Embryonic facial prominence (tissue), 1 donor: ENCODE measurements around the gene GCSAM.

Experiments
- DNase-seq: peaks from one replicate; pipeline ENCODE4 v3.0.0-alpha.2; 2016; ENCODE audit errors: extremely low spot score

The GCSAM gene

GRCh38 chr3:112132975-112133448, at the start of gene GCSAM:
GCSAM (minus strand) TSS chr3:112133248; CDS start chr3:112133120, 128 bp downstream.
- DNase-seq: no peak

GRCh38 chr3:112175646-112176045, 42.6 kb upstream of the GCSAM start:
- no peak for DNase-seq

- no peak for DNase-seq
Measured at GRCh38 chr3:112175037-112175436, 42.0 kb upstream of the GCSAM start.

GRCh38 chr3:112171144-112171543, 38.1 kb upstream of the GCSAM start:
- DNase-seq: no peak

GRCh38 chr3:112170046-112170445, 37.0 kb upstream of the GCSAM start:
- DNase-seq: no peak

- no peak for DNase-seq
Measured at GRCh38 chr3:112167758-112168157, 34.7 kb upstream of the GCSAM start.

- DNase-seq: no peak
Measured at GRCh38 chr3:112149136-112149535, 16.1 kb upstream of the GCSAM start.

GRCh38 chr3:112143689-112144088, 10.6 kb upstream of the GCSAM start:
- no peak for DNase-seq

- DNase-seq: no peak
Measured at GRCh38 chr3:112143251-112143650, 10.2 kb upstream of the GCSAM start.

- DNase-seq: no peak
Measured at GRCh38 chr3:112141293-112141692, 8.2 kb upstream of the GCSAM start.

- DNase-seq: no peak
Measured at GRCh38 chr3:112140584-112140983, 7.5 kb upstream of the GCSAM start.

- DNase-seq: no peak
Measured at GRCh38 chr3:112138219-112138969, 5.3 kb upstream of the GCSAM start.

GRCh38 chr3:112137781-112138180, 4.7 kb upstream of the GCSAM start:
- no peak for DNase-seq

GRCh38 chr3:112136959-112137693, 4.1 kb upstream of the GCSAM start:
- DNase-seq: no peak

- DNase-seq: no peak
Measured at GRCh38 chr3:112136046-112136445, 3.0 kb upstream of the GCSAM start.

GRCh38 chr3:112134335-112135124, 1.5 kb upstream of the GCSAM start:
- DNase-seq: no peak

- no peak for DNase-seq
Measured at GRCh38 chr3:112133626-112134334, 732 bp upstream of the GCSAM start.

- no peak for DNase-seq
Measured at GRCh38 chr3:112132554-112132953, 494 bp downstream of the GCSAM start.

- DNase-seq: no peak
Measured at GRCh38 chr3:112132088-112132487, 960 bp downstream of the GCSAM start.

- no peak for DNase-seq
Measured at GRCh38 chr3:112131111-112131510, 1.9 kb downstream of the GCSAM start.

GRCh38 chr3:112130638-112130993, 2.4 kb downstream of the GCSAM start:
- no peak for DNase-seq
